SK-N-MC (cell line): Measurements from ENCODE around the gene SLC7A10.
"Not testable (repeated sequence)": the region's sequence is repeated elsewhere in the genome, so short reads cannot be mapped to it uniquely, and the experiment has no call there.

Experiments
- DNase-seq: peaks from one replicate; pipeline ENCODE4 v3.0.0-alpha.2; 2011; ENCODE audit warnings: low read depth, low spot score
- H3K27ac ChIP-seq: fragments of 200-600 bp; sonication (generic); 2 replicates; pipeline ENCODE4 v1.5.1; 2016; ENCODE audit warnings: mixed run types
- H3K36me3 ChIP-seq: fragments of 200-600 bp; sonication (generic); 2 replicates; pipeline ENCODE4 v1.6.1; 2017; ENCODE audit warnings: antibody characterized with exemption, low read length, mixed read lengths; ENCODE audit not compliant: insufficient read depth
- H3K4me3 ChIP-seq: fragments of 200-600 bp; sonication (generic); 2 replicates; pipeline ENCODE4 v1.5.1; 2016
- H3K9ac ChIP-seq: fragments of 200-600 bp; sonication (generic); 2 replicates; pipeline ENCODE4 v1.8.0; 2017; ENCODE audit warnings: mixed run types, mixed read lengths; ENCODE audit not compliant: insufficient read length
- H3K9me3 ChIP-seq: fragments of 200-600 bp; sonication (generic); 2 replicates; pipeline ENCODE4 v1.6.1; 2017; ENCODE audit warnings: low read depth, mild to moderate bottlenecking, antibody characterized with exemption, low read length, moderate library complexity, mixed read lengths
- EZH2 ChIP-seq: fragments of 200-600 bp; sonication (generic); IDR thresholded peaks from one replicate; pipeline ENCODE4 v1.6.1; 2017; ENCODE audit warnings: antibody characterized with exemption
- FOXP2 ChIP-seq: optimal IDR thresholded peaks from 2 replicates; pipeline ENCODE3; 2011; ENCODE audit warnings: mild to moderate bottlenecking, moderate library complexity; ENCODE audit not compliant: insufficient read depth; ENCODE audit errors: extremely low read length, control extremely low read depth
- POLR2AphosphoS5 ChIP-seq: IDR thresholded peaks from 2 replicates; pipeline ENCODE4 v1.6.1; 2012; ENCODE audit warnings: mild to moderate bottlenecking, low read depth, low read length, borderline replicate concordance

Gene SLC7A10

GRCh38 chr19:33217881-33218280 lies 7.8 kb downstream of the SLC7A10 start:
- Histone ChIP-seq H3K9me3 (no peaks in the 10 kb centered on the region), H3K36me3 (no peaks in the 10 kb centered on the region), H3K9ac (no peak overlapping the region), H3K4me3 (no peak overlapping the region), H3K27ac (no peak overlapping the region)
- TF ChIP-seq EZH2 (no peak), FOXP2 (no peak), POLR2AphosphoS5 (no peak)
- DNase-seq = no peak

- no peak for TF ChIP-seq FOXP2
- no peak for TF ChIP-seq POLR2AphosphoS5
- no peak for TF ChIP-seq EZH2
- DNase-seq = no peak
- Histone ChIP-seq H3K36me3 (no peaks in the 10 kb centered on the region), H3K9ac (no peak overlapping the region), H3K4me3 (no peak overlapping the region), H3K27ac (no peak overlapping the region), H3K9me3 (no peaks in the 10 kb centered on the region)
Measured at GRCh38 chr19:33216198-33216830, 9.3 kb downstream of the SLC7A10 start.

GRCh38 chr19:33215438-33216197 lies 10.0 kb downstream of the SLC7A10 start:
- no peak overlapping the region for H3K9ac ChIP-seq
- H3K27ac ChIP-seq = no peak overlapping the region
- no peaks in the 10 kb centered on the region for H3K36me3 ChIP-seq
- no peaks in the 10 kb centered on the region for H3K9me3 ChIP-seq
- no peak for TF ChIP-seq POLR2AphosphoS5
- TF ChIP-seq FOXP2 = no peak
- no peak for TF ChIP-seq EZH2
- H3K4me3 ChIP-seq = no peak overlapping the region
- DNase-seq = no peak

GRCh38 chr19:33214596-33214995 lies 11.1 kb downstream of the SLC7A10 start:
- H3K9me3 ChIP-seq = no peaks in the 10 kb centered on the region
- H3K9ac ChIP-seq = no peak overlapping the region
- no peak for DNase-seq
- no peaks in the 10 kb centered on the region for H3K36me3 ChIP-seq
- no peak for TF ChIP-seq EZH2
- no peak for TF ChIP-seq FOXP2
- no peak for TF ChIP-seq POLR2AphosphoS5
- H3K4me3 ChIP-seq = no peak overlapping the region
- no peak overlapping the region for H3K27ac ChIP-seq

GRCh38 chr19:33212436-33213172 lies 13.0 kb downstream of the SLC7A10 start:
- no peak for DNase-seq

GRCh38 chr19:33211794-33212435 lies 13.7 kb downstream of the SLC7A10 start:
- DNase-seq = no peak
- H3K36me3 ChIP-seq = no peaks in the 10 kb centered on the region
- no peak for TF ChIP-seq FOXP2
- no peak for TF ChIP-seq POLR2AphosphoS5
- no peak for TF ChIP-seq EZH2

More at GRCh38 chr19:33212436-33213172, 13.0 kb downstream of the SLC7A10 start:
- H3K9ac ChIP-seq = no peak overlapping the region
- H3K9me3 ChIP-seq = no peaks in the 10 kb centered on the region
- no peak for TF ChIP-seq POLR2AphosphoS5
- TF ChIP-seq FOXP2 = no peak
- TF ChIP-seq EZH2 = no peak
- H3K36me3 ChIP-seq = no peaks in the 10 kb centered on the region
- no peak overlapping the region for H3K27ac ChIP-seq
- no peak overlapping the region for H3K4me3 ChIP-seq

GRCh38 chr19:33210266-33210940 lies 15.2 kb downstream of the SLC7A10 start:
- TF ChIP-seq POLR2AphosphoS5 (no peak), EZH2 (no peak), FOXP2 (no peak)
- H3K36me3 ChIP-seq = no peaks in the 10 kb centered on the region; the same call in 1 of the 2 replicates
- H3K9ac ChIP-seq = no peak overlapping the region
- no peak overlapping the region for H3K27ac ChIP-seq
- H3K9me3 ChIP-seq = no peaks in the 10 kb centered on the region
- no peak overlapping the region for H3K4me3 ChIP-seq
- no peak for DNase-seq

More at GRCh38 chr19:33211794-33212435, 13.7 kb downstream of the SLC7A10 start:
- no peak overlapping the region for H3K4me3 ChIP-seq
- no peak overlapping the region for H3K27ac ChIP-seq
- H3K9ac ChIP-seq = no peak overlapping the region
- H3K9me3 ChIP-seq = no peaks in the 10 kb centered on the region

GRCh38 chr19:33209850-33210230 lies 15.8 kb downstream of the SLC7A10 start:
- not testable (repeated sequence) for H3K9ac ChIP-seq, H3K9me3 ChIP-seq, H3K36me3 ChIP-seq, H3K27ac ChIP-seq, H3K4me3 ChIP-seq, DNase-seq
